Ascending aorta (tissue), 2 donors: ENCODE data around the gene ZNF613. TPM values are rescaled to one million over a fixed set of nuclear protein-coding genes. Genes with fewer than 3 reads are reported as not detected.

Experiments used
- DNase-seq, 2 donors: peaks; one replicate each; pipeline ENCODE4 v3.0.0-alpha.2; 2019; ENCODE audit warnings: low spot score in 2 of 2
- H3K27ac ChIP-seq, 2 donors: fragments of 200-600 bp; sonication (generic); one replicate each; pipeline ENCODE4 v1.5.1; 2016 to 2017; ENCODE audit warnings: mild to moderate bottlenecking in 1 of 2
- H3K27me3 ChIP-seq: fragments of 200-600 bp; sonication (generic); one replicate; pipeline ENCODE4 v1.5.1; 2017
- H3K36me3 ChIP-seq, 2 donors: fragments of 200-600 bp; sonication (generic); one replicate each; pipeline ENCODE4 v1.5.1; 2016
- H3K4me1 ChIP-seq, 2 donors: fragments of 200-600 bp; sonication (generic); one replicate each; pipeline ENCODE4 v1.5.1; 2016 to 2017; ENCODE audit warnings: mild to moderate bottlenecking in 1 of 2
- H3K4me3 ChIP-seq, 2 donors: fragments of 200-600 bp; sonication (generic); one replicate each; pipeline ENCODE4 v1.5.1; 2016 to 2017; ENCODE audit warnings: mild to moderate bottlenecking in 1 of 2
- H3K9me3 ChIP-seq, 2 donors: fragments of 200-600 bp; sonication (generic); one replicate each; pipeline ENCODE4 v1.5.1; 2016
- intact Hi-C: fragments of 100-400 bp; cut with DNase I; formaldehyde crosslinking; loops from one replicate; pipeline ENCODE4 v1.15.1; 2023
- total RNA-seq: library from RNA; depleted of rRNA; stranded (reverse); fragments of >200 nt; gene quantifications from one replicate; pipeline ENCODE4 v1.1.0, GENCODE V29; 2016
- TF ChIP-seq, protein P1 (sequence below), 3 experiments: fragments of 200-600 bp in 2 of 3; fragments of 450-650 bp in 1 of 3; sonication (generic) in 2 of 3; IDR thresholded peaks; one replicate each; pipeline ENCODE4 v1.5.1; 2016 to 2019; ENCODE audit warnings: antibody characterized with exemption in 3 of 3, mild to moderate bottlenecking in 1 of 3, moderate library complexity in 1 of 3

Gene ZNF613
- 4.0 TPM for total RNA-seq

DNA sequence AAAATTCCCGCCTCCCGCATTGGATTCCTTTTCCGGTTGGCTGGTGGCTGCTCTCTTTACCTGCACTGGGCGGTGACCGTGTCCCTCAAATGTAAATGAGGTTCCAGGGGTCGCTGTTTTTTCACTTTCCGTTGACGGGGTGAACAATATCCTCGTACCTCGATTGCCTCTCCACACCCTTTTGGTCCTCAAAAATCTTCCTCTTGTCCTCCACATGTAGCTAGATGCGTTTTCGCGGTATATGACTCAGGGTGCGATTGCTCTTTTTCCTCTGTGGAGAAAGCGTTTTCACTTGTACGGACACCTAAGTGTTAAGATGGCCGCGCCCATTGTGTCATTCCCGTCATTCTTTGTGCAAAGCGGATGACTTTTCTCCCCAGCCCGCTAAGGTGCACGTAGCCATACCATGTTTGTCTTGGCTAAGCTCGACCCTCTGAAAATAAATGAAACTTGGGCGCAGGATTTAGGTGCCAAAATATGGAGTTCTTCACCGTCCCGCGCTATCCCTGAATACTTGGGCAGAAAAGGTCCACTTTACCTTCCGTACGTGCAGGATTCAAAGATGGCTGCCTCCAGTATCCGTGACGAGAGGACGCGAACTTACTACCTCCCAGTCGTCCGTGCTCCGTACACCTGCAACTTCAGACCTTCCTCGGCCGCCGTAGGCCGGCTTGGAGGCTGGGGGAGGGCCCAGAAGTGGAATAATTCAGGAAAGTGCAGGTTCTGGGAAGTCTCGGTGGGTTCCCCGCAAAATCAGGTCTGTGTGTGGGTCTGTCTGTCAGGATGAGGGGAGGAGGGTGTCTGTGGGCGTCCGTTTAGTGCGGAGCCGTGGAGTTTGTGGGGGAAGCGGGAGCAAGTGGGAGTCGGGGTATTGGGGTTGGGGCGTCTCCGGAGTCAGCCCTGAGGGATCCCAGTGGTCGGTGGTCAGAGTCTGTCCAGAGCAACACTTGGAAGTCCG is at the start of gene ZNF613:
Gene ZNF613 (plus strand): TSS at position 689 of the 958 bp plus-strand sequence. CDS start 8,749 bp downstream, outside the sequence.
- peak; percentile 47 to 91 for DNase-seq
- Histone ChIP-seq H3K4me3 (peak within 1 kb of the TSS; percentile 81 to 87), H3K27ac (peak within 1 kb of the TSS; percentile 70 to 71), H3K9me3 (peaks cover 14 to 44% of the 10 kb centered on the region in 2 donors), H3K4me1 (peaks cover 0 to 6% of the 10 kb centered on the region in 2 donors), H3K27me3 (no peaks in the 10 kb centered on the region), H3K36me3 (peaks cover 22 to 27% of the 10 kb centered on the region in 2 donors)
- TF ChIP-seq, protein P1, sequence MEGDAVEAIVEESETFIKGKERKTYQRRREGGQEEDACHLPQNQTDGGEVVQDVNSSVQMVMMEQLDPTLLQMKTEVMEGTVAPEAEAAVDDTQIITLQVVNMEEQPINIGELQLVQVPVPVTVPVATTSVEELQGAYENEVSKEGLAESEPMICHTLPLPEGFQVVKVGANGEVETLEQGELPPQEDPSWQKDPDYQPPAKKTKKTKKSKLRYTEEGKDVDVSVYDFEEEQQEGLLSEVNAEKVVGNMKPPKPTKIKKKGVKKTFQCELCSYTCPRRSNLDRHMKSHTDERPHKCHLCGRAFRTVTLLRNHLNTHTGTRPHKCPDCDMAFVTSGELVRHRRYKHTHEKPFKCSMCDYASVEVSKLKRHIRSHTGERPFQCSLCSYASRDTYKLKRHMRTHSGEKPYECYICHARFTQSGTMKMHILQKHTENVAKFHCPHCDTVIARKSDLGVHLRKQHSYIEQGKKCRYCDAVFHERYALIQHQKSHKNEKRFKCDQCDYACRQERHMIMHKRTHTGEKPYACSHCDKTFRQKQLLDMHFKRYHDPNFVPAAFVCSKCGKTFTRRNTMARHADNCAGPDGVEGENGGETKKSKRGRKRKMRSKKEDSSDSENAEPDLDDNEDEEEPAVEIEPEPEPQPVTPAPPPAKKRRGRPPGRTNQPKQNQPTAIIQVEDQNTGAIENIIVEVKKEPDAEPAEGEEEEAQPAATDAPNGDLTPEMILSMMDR (IDR thresholded peaks at IDR 0.05), result peak in 2 of 3 experiments; percentile 29 to 44
- intact Hi-C loops, result loop anchor here (1.0 to 10.0 kb wide), 4 partner anchors 23 to 1948 kb away; partner anchors contain the start of genes ZNF350 and ZNF577

DNA sequence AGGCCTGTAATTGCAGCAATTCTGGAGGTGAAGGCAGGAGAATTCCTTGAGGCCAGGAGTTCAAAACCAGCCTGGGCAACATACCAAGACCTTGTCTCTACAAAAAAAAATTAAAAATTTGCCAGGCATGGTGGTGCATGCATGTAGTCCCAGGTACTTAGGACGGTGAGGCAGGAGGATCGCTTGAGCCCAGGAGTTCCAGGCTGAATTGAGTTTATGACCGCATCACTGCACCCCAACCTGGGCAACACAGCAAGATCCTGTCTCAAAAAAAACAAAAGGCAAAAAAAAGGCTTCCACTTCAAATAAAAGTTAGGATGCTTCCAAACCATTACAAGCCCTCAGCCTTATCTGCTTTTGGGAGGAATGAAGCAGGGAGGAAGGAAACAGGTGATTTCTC is 44.8 kb upstream of the ZNF613 start:
- Histone ChIP-seq H3K4me3 (no peak overlapping the region), H3K4me1 (no peaks in the 10 kb centered on the region), H3K27me3 (no peaks in the 10 kb centered on the region), H3K36me3 (peaks cover 28 to 42% of the 10 kb centered on the region in 2 donors), H3K9me3 (peaks cover 18 to 42% of the 10 kb centered on the region in 2 donors), H3K27ac (no peak overlapping the region)
- intact Hi-C loops, result no loop called here
- TF ChIP-seq, protein P1 (IDR thresholded peaks at IDR 0.05), result no peak
- DNase-seq, result no peak

DNA sequence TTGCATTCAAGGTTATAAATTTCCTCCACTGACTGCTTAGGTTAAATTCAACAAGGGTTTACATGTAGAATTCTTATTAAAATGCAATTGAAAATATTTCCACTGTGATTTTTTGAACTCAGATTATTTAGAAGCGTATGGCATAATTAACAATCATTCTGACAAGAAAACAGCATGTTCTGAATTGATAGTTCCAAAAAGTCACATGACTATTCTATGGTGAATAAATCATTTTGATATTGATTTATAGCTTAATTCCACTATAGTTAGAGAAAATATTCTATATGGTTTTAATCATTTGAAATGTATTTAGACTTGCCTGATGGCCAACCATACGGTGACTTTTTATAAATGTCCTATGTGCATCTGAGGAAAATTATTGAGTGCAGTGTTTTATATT is 42.6 kb upstream of the ZNF613 start:
- intact Hi-C loops, result no loop called here

DNA sequence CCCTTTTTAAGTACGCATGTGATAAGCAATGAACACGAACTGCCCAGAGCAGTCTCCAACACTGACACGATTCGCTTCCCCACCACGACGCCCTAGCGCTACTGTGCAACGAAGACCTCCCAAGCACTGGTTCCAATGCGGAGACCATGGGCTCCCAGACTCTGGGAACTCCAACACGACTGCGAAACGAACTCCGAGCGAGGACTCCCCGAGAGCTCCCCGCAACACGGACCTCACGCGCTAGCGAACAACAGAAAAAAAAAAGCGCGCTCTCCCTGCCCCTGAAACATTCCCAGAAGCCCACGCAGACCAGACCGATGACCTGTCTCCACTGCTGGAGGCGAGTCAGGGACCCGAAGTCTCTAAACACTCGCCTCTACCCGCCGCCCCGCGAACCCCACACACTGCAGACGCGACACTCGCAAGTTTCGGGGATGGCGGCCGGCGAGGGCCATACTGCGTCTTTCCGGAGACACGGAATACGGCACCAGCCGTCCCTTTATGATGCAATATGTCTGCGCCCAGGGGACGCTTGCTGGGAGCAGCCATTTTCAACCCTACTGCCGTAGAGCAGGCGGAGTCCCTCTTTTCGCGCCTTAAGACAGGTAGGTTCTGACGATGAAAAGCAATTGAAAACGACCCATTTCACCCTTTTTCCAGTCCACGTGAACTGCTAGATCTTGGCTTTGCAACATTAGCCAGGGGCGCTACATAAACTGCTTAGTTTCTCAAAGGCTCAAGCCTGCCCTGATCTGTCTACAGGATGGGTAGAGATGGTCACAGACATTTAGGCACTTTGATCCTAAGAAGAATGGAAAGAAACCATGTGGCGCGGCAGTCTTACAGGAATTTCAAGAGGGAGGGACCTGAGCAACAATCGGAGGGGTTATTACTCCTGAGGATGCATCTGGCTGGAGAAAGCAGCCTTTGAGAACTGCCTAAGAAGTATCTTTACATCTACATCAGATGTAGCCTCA is 39.5 kb upstream of the ZNF613 start, which contains the start of gene ZNF577:
Gene ZNF577 (minus strand): TSS at position 430 of the 977 bp plus-strand sequence. CDS start 7,569 bp downstream, outside the sequence.
- peaks cover 40 to 56% of the 10 kb centered on the region in 2 donors for H3K9me3 ChIP-seq
- peak within 1 kb of the TSS; percentile 60 to 74 for H3K27ac ChIP-seq
- TF ChIP-seq, protein P1 (IDR thresholded peaks at IDR 0.05), result no peak
- H3K36me3 ChIP-seq, result peaks cover 28 to 40% of the 10 kb centered on the region in 2 donors
- peak within 1 kb of the TSS; percentile 59 to 85 for H3K4me3 ChIP-seq
- no peaks in the 10 kb centered on the region for H3K27me3 ChIP-seq
- H3K4me1 ChIP-seq, result no peaks in the 10 kb centered on the region
- peak; percentile 53 to 93 for DNase-seq
- intact Hi-C loops, result loop anchor here (2.0 kb wide), 3 partner anchors 17 to 99 kb away; partner anchors contain the start of genes ZNF350, ZNF613 and ZNF649

More for the DNA sequence above, 42.6 kb upstream of the ZNF613 start:
- H3K4me1 ChIP-seq, result no peaks in the 10 kb centered on the region
- no peak for DNase-seq
- no peak overlapping the region for H3K27ac ChIP-seq
- H3K9me3 ChIP-seq, result peaks cover 9 to 46% of the 10 kb centered on the region in 2 donors
- peaks cover 7 to 29% of the 10 kb centered on the region in 2 donors for H3K36me3 ChIP-seq
- H3K27me3 ChIP-seq, result no peaks in the 10 kb centered on the region
- TF ChIP-seq, protein P1 (IDR thresholded peaks at IDR 0.05), result no peak
- H3K4me3 ChIP-seq, result no peak overlapping the region

DNA sequence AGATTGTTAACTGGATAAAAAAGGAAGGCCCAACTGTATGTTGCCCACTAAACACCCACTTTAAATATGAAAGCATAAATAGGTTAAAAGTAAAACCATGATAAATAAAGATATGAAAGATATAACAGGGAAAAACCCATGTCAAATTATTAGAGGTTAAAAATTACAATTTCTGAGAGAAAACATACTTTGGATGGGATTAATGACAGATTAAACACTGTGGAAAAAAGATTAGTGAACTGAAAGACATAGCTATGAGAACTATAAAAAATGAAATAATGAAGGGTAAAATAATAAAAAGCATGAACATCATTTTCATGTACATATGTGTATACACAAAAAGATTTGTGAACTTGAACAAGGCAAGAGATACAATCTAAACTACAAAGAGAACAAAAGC is 37.3 kb upstream of the ZNF613 start:
- TF ChIP-seq, protein P1 (IDR thresholded peaks at IDR 0.05), result no peak
- no peaks in the 10 kb centered on the region for H3K27me3 ChIP-seq
- intact Hi-C loops, result loop anchor here (2.0 kb wide), 1 partner anchor 15 kb away; the partner anchor contains the start of gene ZNF649
- no peak for DNase-seq
- H3K27ac ChIP-seq, result no peak overlapping the region
- H3K4me1 ChIP-seq, result no peaks in the 10 kb centered on the region
- peaks cover 57 to 77% of the 10 kb centered on the region in 2 donors for H3K9me3 ChIP-seq
- H3K4me3 ChIP-seq, result no peak overlapping the region
- H3K36me3 ChIP-seq, result peaks cover 49 to 61% of the 10 kb centered on the region in 2 donors
